AG10803 (cell line): ENCODE data around the gene HEATR1.

Experiments used
- DNase-seq: peaks from one replicate; pipeline ENCODE4 v3.0.0; 2010; ENCODE audit warnings: low read depth
- H3K4me3 ChIP-seq: 2 replicates; pipeline ENCODE4 v1.5.1; 2011; ENCODE audit warnings: mild to moderate bottlenecking, low read length, control low read depth
- CTCF ChIP-seq: conservative IDR thresholded peaks from 2 replicates; pipeline ENCODE4 v1.5.1; 2011; ENCODE audit warnings: mild to moderate bottlenecking, low read length, control low read depth, inconsistent platforms

HEATR1 gene

GRCh38 chr1:236603991-236604904 lies at the start of gene HEATR1:
TSS of gene HEATR1 (minus strand) at chr1:236604516. CDS start at chr1:236604095, 421 bp downstream.
- peak within 1 kb of the TSS; percentile 95 for H3K4me3 ChIP-seq
- peak; percentile 15; the same call in 1 of the 2 replicates for TF ChIP-seq CTCF
- DNase-seq = peak; percentile 96

DNA sequence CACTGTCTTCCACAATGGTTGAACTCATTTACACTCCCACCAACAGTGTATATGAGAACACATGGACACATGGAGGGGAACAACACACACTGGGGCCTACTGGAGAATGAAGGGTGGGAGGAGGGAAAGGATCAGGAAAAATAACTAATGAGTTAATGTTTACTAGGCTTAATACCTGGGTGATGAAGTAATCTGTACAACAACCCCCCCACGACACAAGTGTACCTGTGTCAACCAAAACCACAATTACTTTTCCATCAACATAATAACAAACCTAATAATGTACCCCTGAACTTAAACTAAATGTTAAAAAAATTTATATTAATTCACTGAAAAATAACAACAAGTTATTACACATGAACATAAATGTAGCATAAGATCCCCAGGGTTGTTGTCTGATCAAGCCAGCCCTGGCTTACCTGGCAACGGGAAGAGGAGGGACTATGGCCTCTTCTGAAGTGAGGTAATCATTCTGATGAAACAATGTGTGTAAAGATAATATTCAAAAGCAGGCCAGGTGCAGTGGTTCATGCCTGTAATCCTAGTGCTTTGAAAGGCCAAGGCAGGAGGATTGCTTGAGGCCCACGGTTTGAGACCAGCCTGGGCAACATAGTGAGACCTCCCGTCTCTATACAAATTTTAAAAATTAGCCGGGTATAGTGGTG lies 40.8 kb upstream of the HEATR1 start:
- DNase-seq = no peak
- no peak for TF ChIP-seq CTCF
- H3K4me3 ChIP-seq = no peak overlapping the region

GRCh38 chr1:236642763-236643162 lies 38.4 kb upstream of the HEATR1 start:
- TF ChIP-seq CTCF = no peak
- DNase-seq = no peak
- H3K4me3 ChIP-seq = no peak overlapping the region

DNA sequence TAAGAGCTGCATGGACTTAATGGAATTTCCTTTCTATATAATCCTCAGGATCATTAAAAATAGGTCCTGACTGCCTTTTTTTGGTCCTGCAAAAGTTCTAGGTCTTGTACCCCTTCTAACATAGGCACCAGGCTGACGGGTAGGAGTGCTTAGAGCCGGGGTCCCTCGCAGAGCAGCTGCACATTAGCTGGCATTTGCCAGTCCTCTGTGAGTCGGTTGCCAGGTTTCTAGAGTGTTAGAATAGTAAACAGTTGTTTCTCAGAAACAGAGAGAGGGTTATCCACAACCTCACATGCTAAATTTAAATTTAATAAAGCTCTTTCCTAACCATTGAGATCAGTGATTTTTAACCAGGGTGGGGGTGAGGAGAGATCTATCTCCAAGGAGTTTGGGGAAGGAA lies 35.4 kb upstream of the HEATR1 start:
- no peak for DNase-seq
- no peak for TF ChIP-seq CTCF

DNA sequence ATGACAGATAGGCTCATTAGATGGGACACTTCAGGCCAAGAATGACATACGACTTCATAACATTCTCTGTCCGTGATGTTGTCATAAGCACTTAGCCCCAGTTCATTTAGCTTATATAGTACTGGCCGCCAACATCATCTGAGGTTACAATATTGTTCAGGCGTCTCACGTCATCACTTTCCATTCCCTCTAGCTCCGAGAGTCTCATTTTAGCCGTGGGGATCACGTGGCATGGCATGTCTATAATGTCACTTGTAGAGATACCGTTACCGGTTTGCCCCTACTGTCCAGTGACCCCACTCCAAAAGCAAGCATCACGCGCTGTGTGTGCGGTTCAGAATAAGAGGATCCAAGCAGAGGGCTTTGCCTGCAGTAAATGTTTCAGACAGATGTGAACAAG lies 34.6 kb upstream of the HEATR1 start:
- H3K4me3 ChIP-seq = no peak overlapping the region
- DNase-seq = no peak
- TF ChIP-seq CTCF = no peak

More for the DNA sequence above, 35.4 kb upstream of the HEATR1 start:
- H3K4me3 ChIP-seq = no peak overlapping the region

- no peak for DNase-seq
- H3K4me3 ChIP-seq = no peak overlapping the region
- no peak for TF ChIP-seq CTCF
These were observed 31.7 kb upstream of the HEATR1 start for GRCh38 chr1:236636017-236636416.
